Neural cell (in vitro differentiated cells): ENCODE results near the gene FAM240A. TPM values are rescaled to one million over a fixed set of nuclear protein-coding genes. Genes with fewer than 3 reads are reported as not detected.

Experiments used
- H2AFZ ChIP-seq: fragments of 200-600, 300-800 bp; sonication (generic), shearing (Covaris generic); 2 replicates; pipeline ENCODE4 v1.6.0; 2014; ENCODE audit warnings: low read depth, mild to moderate bottlenecking, antibody characterized with exemption, low read length, moderate library complexity
- H3F3A ChIP-seq: fragments of 200-600 bp; shearing (Covaris generic); 2 replicates; pipeline ENCODE4 v1.6.1; 2016; ENCODE audit warnings: mild to moderate bottlenecking, moderate library complexity, mixed read lengths, antibody characterized with exemption, low read length; ENCODE audit not compliant: insufficient read depth, poor library complexity, severe bottlenecking
- H3K27ac ChIP-seq: fragments of 200-600, 300-800 bp; sonication (generic), shearing (Covaris generic); 2 replicates; pipeline ENCODE4 v1.5.1; 2014; ENCODE audit warnings: mild to moderate bottlenecking, low read length, moderate library complexity
- H3K27me3 ChIP-seq: fragments of 300-800, 200-600 bp; sonication (generic), shearing (Covaris generic); 2 replicates; pipeline ENCODE4 v1.6.0; 2014; ENCODE audit warnings: mild to moderate bottlenecking, low read depth, low read length, moderate library complexity; ENCODE audit not compliant: insufficient read depth
- H3K36me3 ChIP-seq: fragments of 300-800, 200-600 bp; sonication (generic), shearing (Covaris generic); 2 replicates; pipeline ENCODE4 v1.5.1; 2014; ENCODE audit warnings: mild to moderate bottlenecking, antibody characterized with exemption, low read length, moderate library complexity; ENCODE audit not compliant: insufficient read depth
- H3K4me2 ChIP-seq: fragments of 300-800, 200-600 bp; sonication (generic), shearing (Covaris generic); 2 replicates; pipeline ENCODE4 v1.6.0; 2014; ENCODE audit warnings: mild to moderate bottlenecking, low read length
- H3K4me3 ChIP-seq: fragments of 300-800, 200-600 bp; sonication (generic), shearing (Covaris generic); 2 replicates; pipeline ENCODE4 v1.5.1; 2014; ENCODE audit warnings: mild to moderate bottlenecking, low read length, moderate library complexity
- H3K79me2 ChIP-seq: fragments of 200-600 bp; shearing (Covaris generic); replicated peaks from 2 replicates; pipeline ENCODE4 v1.6.0; 2014; ENCODE audit warnings: mild to moderate bottlenecking, low read length, moderate library complexity; ENCODE audit not compliant: insufficient read depth
- H3K9ac ChIP-seq: fragments of 300-800, 200-600 bp; sonication (generic), shearing (Covaris generic); 2 replicates; pipeline ENCODE4 v1.6.1; 2016; ENCODE audit warnings: mild to moderate bottlenecking, low read length, mixed read lengths
- H3K9me2 ChIP-seq: fragments of 200-600 bp; shearing (Covaris generic); 2 replicates; pipeline ENCODE4 v1.6.1; 2016; ENCODE audit warnings: mild to moderate bottlenecking, low read length, mixed read lengths; ENCODE audit not compliant: insufficient read depth
- H3K9me3 ChIP-seq: fragments of 200-600, 300-800 bp; sonication (generic), shearing (Covaris generic); 2 replicates; pipeline ENCODE4 v1.6.1; 2016; ENCODE audit warnings: mild to moderate bottlenecking, mixed run types, low read length, moderate library complexity, mixed read lengths
- H4K20me1 ChIP-seq: fragments of 200-600 bp; shearing (Covaris generic); 2 replicates; pipeline ENCODE4 v1.6.1; 2016; ENCODE audit warnings: mild to moderate bottlenecking, mixed run types; ENCODE audit not compliant: insufficient read depth
- EP300 ChIP-seq: fragments of 450-650 bp; conservative IDR thresholded peaks from 2 replicates; pipeline ENCODE4 v1.6.1; 2014; ENCODE audit warnings: antibody characterized with exemption, mild to moderate bottlenecking, moderate library complexity; ENCODE audit not compliant: poor library complexity, severe bottlenecking
- EZH2 ChIP-seq: fragments of 200-600, 300-800 bp; shearing (Covaris generic), sonication (generic); IDR thresholded peaks from 2 replicates; pipeline ENCODE4 v1.6.1; 2014; ENCODE audit warnings: antibody characterized with exemption, low read length, borderline replicate concordance, mild to moderate bottlenecking; ENCODE audit not compliant: insufficient read depth, poor library complexity, severe bottlenecking
- MXI1 ChIP-seq: fragments of 450-650 bp; conservative IDR thresholded peaks from 2 replicates; pipeline ENCODE4 v1.6.1; 2014; ENCODE audit warnings: antibody characterized with exemption, mild to moderate bottlenecking; ENCODE audit not compliant: poor library complexity, severe bottlenecking
- POLR2AphosphoS5 ChIP-seq: IDR thresholded peaks from 2 replicates; pipeline ENCODE4 v1.6.1; 2012
- RAD21 ChIP-seq: fragments of 450-650 bp; conservative IDR thresholded peaks from 2 replicates; pipeline ENCODE4 v1.6.1; 2014; ENCODE audit warnings: antibody characterized with exemption, mild to moderate bottlenecking, moderate library complexity
- SMC3 ChIP-seq: fragments of 450-650 bp; conservative IDR thresholded peaks from 2 replicates; pipeline ENCODE4 v1.6.1; 2014; ENCODE audit warnings: antibody characterized with exemption, mild to moderate bottlenecking, moderate library complexity; ENCODE audit not compliant: poor library complexity
- polyA plus RNA-seq: library from polyadenylated mRNA; depleted of rRNA; stranded (reverse); fragments of >200 nt; gene quantifications from 2 replicates; pipeline ENCODE4 v1.2.3, GENCODE V29; 2014
- TF ChIP-seq, protein P1 (sequence below): IDR thresholded peaks from 2 replicates; pipeline ENCODE4 v1.6.1; 2012; ENCODE audit warnings: borderline replicate concordance
- TF ChIP-seq, protein P2 (sequence below): fragments of 450-650 bp; IDR thresholded peaks from 2 replicates; pipeline ENCODE4 v1.5.1; 2014; ENCODE audit warnings: antibody characterized with exemption, mild to moderate bottlenecking, moderate library complexity; ENCODE audit not compliant: poor library complexity, severe bottlenecking

FAM240A gene
- polyA plus RNA-seq, 1 donor from 2014 or later: not detected

DNA sequence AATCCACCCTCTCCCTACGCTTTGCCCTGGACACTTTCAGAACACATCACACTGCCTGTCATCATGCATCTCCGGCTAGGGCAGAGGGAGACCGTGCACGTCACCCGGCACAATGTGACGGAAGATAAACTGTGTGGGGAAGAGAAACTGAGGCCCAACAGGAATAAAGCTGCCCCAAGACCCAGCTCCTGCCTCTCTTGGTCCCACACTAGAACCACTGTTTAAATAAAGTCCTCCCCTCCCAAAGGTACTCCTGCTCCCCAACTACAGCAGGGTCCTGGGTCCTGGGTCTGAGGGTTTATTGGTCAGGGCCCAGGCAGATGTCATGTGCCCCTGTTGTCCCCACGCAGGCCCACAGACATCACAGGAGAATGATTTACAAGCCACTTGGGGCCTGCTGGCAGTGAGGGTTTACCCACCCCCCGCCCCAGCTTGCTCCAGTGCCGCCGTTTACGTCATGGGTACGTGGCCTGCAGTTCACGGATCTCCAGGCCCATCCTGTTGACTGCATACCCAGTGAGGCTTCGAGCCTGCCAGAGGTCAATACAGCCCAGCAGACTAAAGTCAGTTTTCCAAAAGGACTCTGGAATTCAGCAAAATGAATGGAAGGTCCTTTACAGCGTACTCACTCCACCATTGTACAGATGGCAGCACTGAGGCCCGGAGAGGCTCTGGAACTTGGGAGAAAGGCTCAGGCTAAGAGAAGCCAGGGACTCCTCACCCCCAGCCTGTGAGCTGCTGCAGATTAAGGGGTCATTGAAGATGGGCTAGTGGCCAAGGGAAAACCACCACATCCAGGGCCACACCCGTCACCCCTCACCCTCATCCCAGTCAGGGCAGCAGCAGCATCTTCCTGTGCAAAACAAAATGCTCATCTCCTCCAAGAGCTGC, 57.9 kb downstream of the FAM240A start:
- Histone ChIP-seq H3K9me2 (no peaks in the 10 kb centered on the region), H3K79me2 (no peaks in the 10 kb centered on the region), H2AFZ (no peak overlapping the region), H4K20me1 (no peaks in the 10 kb centered on the region), H3K27me3 (no peaks in the 10 kb centered on the region), H3F3A (no peaks in the 10 kb centered on the region), H3K9me3 (no peaks in the 10 kb centered on the region), H3K27ac (no peak overlapping the region), H3K4me2 (no peak overlapping the region), H3K4me3 (no peak overlapping the region), H3K36me3 (no peaks in the 10 kb centered on the region), H3K9ac (no peak overlapping the region)
- TF ChIP-seq, protein P1, sequence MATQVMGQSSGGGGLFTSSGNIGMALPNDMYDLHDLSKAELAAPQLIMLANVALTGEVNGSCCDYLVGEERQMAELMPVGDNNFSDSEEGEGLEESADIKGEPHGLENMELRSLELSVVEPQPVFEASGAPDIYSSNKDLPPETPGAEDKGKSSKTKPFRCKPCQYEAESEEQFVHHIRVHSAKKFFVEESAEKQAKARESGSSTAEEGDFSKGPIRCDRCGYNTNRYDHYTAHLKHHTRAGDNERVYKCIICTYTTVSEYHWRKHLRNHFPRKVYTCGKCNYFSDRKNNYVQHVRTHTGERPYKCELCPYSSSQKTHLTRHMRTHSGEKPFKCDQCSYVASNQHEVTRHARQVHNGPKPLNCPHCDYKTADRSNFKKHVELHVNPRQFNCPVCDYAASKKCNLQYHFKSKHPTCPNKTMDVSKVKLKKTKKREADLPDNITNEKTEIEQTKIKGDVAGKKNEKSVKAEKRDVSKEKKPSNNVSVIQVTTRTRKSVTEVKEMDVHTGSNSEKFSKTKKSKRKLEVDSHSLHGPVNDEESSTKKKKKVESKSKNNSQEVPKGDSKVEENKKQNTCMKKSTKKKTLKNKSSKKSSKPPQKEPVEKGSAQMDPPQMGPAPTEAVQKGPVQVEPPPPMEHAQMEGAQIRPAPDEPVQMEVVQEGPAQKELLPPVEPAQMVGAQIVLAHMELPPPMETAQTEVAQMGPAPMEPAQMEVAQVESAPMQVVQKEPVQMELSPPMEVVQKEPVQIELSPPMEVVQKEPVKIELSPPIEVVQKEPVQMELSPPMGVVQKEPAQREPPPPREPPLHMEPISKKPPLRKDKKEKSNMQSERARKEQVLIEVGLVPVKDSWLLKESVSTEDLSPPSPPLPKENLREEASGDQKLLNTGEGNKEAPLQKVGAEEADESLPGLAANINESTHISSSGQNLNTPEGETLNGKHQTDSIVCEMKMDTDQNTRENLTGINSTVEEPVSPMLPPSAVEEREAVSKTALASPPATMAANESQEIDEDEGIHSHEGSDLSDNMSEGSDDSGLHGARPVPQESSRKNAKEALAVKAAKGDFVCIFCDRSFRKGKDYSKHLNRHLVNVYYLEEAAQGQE: no peak
- no peak for TF ChIP-seq MXI1
- TF ChIP-seq SMC3: no peak
- no peak for TF ChIP-seq RAD21
- TF ChIP-seq, protein P2, sequence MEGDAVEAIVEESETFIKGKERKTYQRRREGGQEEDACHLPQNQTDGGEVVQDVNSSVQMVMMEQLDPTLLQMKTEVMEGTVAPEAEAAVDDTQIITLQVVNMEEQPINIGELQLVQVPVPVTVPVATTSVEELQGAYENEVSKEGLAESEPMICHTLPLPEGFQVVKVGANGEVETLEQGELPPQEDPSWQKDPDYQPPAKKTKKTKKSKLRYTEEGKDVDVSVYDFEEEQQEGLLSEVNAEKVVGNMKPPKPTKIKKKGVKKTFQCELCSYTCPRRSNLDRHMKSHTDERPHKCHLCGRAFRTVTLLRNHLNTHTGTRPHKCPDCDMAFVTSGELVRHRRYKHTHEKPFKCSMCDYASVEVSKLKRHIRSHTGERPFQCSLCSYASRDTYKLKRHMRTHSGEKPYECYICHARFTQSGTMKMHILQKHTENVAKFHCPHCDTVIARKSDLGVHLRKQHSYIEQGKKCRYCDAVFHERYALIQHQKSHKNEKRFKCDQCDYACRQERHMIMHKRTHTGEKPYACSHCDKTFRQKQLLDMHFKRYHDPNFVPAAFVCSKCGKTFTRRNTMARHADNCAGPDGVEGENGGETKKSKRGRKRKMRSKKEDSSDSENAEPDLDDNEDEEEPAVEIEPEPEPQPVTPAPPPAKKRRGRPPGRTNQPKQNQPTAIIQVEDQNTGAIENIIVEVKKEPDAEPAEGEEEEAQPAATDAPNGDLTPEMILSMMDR: no peak
- no peak for TF ChIP-seq EP300
- TF ChIP-seq POLR2AphosphoS5: no peak
- no peak for TF ChIP-seq EZH2

DNA sequence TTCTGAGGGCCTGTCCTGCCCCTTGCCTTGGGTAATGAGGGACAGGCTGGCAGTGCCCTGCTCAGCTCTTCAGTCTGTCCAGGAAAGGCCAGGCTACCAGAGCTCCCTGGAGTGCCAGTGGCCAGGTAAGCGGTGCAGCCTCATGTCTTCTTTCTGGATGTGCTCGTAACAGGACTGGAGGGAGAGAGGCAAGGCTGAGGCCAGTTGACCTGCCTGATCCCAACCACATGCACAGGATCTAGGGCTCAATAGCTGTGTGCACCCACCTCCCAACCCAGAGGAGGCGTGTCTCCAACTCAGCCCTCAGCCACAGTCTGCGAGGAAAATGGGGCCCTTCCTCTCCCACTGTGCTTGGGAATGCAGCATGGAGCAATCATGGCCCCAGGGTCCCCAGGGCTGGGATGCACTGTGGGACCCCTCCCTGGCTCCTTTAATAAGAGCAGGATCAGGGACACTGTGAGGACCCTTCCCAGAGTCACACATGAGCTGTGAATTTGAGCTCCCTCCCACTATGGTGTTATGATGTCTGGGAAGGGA, 58.6 kb downstream of the FAM240A start:
- Histone ChIP-seq H3K4me2 (no peak overlapping the region), H3K27ac (no peak overlapping the region), H3K9ac (no peak overlapping the region), H3K4me3 (no peak overlapping the region), H3K36me3 (no peaks in the 10 kb centered on the region), H3K79me2 (no peaks in the 10 kb centered on the region), H3K9me2 (no peaks in the 10 kb centered on the region), H4K20me1 (no peaks in the 10 kb centered on the region), H2AFZ (no peak overlapping the region), H3K9me3 (no peaks in the 10 kb centered on the region), H3F3A (no peaks in the 10 kb centered on the region), H3K27me3 (no peaks in the 10 kb centered on the region)
- TF ChIP-seq EZH2: no peak
